SK-N-DZ (cell line): ENCODE results near the gene TELO2.
"Not testable (repeated sequence)": the region's sequence is repeated elsewhere in the genome, so short reads cannot be mapped to it uniquely, and the experiment has no call there.

Experiments used
- DNase-seq: peaks from one replicate; pipeline ENCODE4 v3.0.0-alpha.2; 2015; ENCODE audit warnings: low spot score

The TELO2 gene

GRCh38 chr16:1457489-1458245 is 35.5 kb upstream of the TELO2 start:
- DNase-seq: no peak

- no peak for DNase-seq
Observed at GRCh38 chr16:1458336-1458976, 34.7 kb upstream of the TELO2 start.

GRCh38 chr16:1458977-1459341 is 34.2 kb upstream of the TELO2 start:
- no peak for DNase-seq

GRCh38 chr16:1459967-1460366 is 33.2 kb upstream of the TELO2 start:
- DNase-seq: no peak

GRCh38 chr16:1460602-1461138 is 32.5 kb upstream of the TELO2 start:
- DNase-seq: no peak

- DNase-seq: peak; percentile 35
Observed at GRCh38 chr16:1461146-1461545, 32.0 kb upstream of the TELO2 start.

GRCh38 chr16:1464196-1464893 is 28.8 kb upstream of the TELO2 start:
- no peak for DNase-seq

GRCh38 chr16:1464894-1465566 is 28.1 kb upstream of the TELO2 start:
- DNase-seq: no peak

GRCh38 chr16:1465567-1465915 is 27.6 kb upstream of the TELO2 start:
- DNase-seq: no peak

GRCh38 chr16:1466054-1466453 is 27.1 kb upstream of the TELO2 start:
- DNase-seq: no peak

GRCh38 chr16:1466968-1467521 is 26.1 kb upstream of the TELO2 start:
- no peak for DNase-seq

- no peak for DNase-seq
Observed at GRCh38 chr16:1468426-1468810, 24.7 kb upstream of the TELO2 start.

GRCh38 chr16:1469141-1469540 is 24.0 kb upstream of the TELO2 start:
- DNase-seq: not testable (repeated sequence)

- DNase-seq: no peak
Observed at GRCh38 chr16:1469693-1470201, 23.4 kb upstream of the TELO2 start.

GRCh38 chr16:1470481-1471251 is 22.5 kb upstream of the TELO2 start:
- no peak for DNase-seq

GRCh38 chr16:1471569-1472194 is 21.5 kb upstream of the TELO2 start:
- DNase-seq: no peak

- no peak for DNase-seq
Observed at GRCh38 chr16:1472974-1473373, 20.2 kb upstream of the TELO2 start.

GRCh38 chr16:1474082-1474795 is 18.9 kb upstream of the TELO2 start:
- no peak for DNase-seq

GRCh38 chr16:1474796-1475551 is 18.2 kb upstream of the TELO2 start, which contains the start of gene CLCN7:
Gene CLCN7, minus strand, starts transcription at chr16:1475028. Its CDS starts 54 bp downstream, at chr16:1474974.
- DNase-seq: peak; percentile 82
